Measurements from ENCODE around the gene GADD45G.

GADD45G gene

GRCh38 chr9:89610391-89610925, 5.6 kb downstream of the GADD45G start:
- no peak for DNase-seq

- DNase-seq, result no peak
These were observed 6.6 kb downstream of the GADD45G start for GRCh38 chr9:89611425-89611824.

GRCh38 chr9:89612566-89613278, 7.9 kb downstream of the GADD45G start:
- DNase-seq, result no peak

DNA sequence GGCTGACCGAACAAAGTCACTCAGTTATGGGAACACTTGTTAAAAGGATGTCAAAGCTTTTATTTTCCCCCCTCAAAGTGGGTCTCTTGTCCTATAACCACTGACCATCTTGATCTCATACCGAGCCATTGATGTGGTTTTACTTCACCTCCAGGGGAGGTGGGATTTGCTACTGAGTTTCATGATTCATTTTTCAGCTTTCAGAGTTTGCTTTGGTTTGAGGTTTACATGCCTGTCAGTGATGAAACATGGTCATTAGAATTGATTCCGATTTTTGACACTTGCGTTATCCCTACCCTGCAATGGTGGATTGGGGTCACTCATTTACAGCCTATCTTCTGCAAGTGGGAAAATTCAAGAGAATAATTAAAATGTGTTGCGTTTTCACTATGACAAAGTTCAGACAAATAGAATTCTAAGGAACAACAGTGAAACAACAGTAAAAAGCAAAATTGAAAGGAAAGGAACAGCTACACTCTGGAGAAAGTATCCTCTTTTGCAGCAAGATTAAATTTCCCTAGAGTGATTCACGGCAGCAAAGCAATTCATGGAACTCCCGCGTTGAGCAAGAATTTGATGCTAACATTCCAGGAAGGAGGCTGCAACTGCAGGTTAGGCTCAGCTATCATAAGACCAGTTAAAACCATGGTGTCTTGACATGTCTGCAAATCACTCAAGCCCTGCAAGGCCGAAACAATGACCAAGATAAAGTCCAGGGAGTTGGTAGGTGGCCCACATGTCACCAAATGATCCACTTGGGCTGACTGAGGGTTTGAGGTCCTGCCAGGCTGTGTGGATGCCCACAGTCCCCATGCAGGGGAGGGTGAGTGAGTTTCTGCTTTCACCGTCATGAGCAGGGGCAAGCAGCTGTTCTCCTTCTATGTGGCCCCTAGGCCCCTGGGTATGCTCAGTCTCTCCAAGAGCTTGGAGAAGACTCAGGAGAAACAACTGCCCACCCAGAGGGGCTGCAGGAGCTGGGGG, 9.4 kb downstream of the GADD45G start:
- DNase-seq, result no peak

DNA sequence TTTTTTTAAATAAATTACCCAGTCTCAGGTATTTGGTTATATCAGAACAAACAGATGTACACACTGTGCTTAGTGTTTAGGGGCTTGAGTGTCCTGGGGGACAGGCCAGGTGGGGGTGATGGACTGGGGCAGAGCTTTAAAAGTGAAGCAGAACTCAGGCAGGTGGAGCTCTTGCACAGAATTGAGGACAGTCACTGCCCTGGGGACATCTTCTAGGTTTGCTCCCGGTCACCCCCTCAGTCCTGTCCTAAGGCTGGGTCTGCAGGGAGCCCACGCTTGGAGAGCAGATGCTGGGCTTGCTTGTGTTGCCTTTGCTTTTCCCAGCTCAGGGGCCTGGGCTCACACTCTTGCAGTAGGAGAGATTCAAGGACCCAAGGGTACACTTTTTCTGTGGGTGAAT, 10.8 kb downstream of the GADD45G start:
- DNase-seq, result no peak

DNA sequence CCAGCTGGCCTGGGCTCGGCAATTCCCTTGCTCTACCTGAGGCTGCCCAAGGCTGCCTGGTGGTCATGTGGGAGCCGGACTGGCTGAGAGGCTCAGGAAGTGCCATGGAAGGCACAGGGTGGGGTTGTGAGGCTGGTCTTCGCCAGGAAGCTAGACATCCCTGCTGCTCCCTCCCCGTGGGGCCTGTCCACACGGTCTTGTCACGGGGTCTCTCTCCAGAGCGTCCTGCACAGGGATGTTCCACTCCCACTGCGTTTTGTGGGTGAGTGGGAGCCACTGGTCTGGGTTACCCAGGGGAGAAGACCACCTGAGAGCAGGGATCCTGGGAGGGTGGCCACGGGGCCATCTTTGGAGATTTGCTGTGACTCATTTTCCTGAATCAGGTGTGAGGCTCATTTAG, 11.6 kb downstream of the GADD45G start:
- DNase-seq, result no peak

DNA sequence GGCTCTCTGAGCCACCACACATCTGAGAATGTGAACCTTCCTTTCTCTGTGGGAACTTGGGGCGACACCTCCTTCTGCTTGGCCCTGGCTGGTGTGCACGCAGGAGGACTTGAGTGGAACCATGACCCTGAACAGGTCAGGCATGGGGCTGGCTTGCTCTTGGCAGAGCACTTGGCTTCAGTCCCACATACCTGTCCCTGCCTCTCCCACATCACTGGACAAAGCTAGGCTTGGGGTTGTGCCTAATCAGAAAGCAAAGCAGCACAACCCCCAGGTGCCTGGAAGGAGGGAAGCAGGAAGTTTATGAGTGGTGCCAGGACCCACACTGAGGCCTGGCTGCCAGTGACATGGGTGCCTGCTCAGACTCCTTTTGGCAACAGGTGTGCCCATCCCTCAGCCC, 13.2 kb downstream of the GADD45G start:
- no peak for DNase-seq

DNA sequence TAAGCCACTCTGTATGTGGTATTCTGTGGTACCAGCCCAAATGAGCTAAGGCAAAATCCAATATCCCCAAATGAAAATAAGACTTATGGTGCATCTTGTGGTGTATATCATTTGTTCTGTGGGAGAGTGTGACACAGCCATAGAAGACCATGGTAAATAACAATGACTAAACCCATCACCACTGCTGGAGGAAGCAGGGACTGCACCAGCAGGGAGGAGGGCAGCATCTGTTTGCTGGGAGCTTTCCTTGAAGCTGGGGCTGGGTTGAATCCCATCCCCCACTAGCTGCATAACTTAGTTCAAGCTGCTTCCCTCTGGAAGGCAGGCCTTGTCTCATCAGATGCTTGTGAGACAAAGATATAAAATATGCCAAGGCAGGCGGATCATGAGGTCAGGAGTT, 14.2 kb downstream of the GADD45G start:
- no peak for DNase-seq

DNA sequence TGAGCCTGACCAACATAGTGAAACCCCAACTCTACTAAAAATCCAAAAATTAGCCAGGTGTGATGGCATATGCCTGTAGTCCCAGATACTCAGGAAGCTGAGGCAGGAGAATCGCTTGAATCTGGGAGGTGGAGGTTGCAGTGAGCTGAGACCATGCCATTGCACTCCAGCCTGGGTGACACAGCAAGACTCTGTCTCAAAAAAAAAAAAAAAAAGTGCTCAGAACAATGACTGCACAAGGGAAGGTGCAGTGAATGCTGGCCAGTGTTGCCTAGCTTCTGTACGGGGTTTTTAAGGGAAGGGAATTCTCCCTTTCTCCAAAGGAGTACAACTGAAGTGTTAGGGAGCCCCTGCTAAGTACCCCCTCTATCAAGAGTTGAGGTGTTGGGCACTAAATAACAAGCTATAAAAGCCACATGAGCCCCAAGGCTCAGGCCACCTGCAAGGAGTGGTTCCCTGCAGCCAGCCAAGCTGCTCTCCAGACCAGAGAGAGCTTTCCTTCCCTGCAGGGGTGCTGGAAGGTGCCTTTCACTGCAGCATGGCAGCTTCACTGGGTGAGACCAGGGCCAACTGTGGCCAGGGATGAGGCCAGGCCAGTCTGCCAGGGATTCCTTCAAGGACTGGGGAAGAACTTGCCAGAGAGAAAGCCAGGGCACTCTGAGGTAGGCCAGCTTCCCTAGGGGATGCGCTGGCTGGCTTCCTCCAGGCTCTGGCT, 14.8 kb downstream of the GADD45G start:
- no peak for DNase-seq

GRCh38 chr9:89621031-89621430, 16.2 kb downstream of the GADD45G start:
- no peak for DNase-seq

DNA sequence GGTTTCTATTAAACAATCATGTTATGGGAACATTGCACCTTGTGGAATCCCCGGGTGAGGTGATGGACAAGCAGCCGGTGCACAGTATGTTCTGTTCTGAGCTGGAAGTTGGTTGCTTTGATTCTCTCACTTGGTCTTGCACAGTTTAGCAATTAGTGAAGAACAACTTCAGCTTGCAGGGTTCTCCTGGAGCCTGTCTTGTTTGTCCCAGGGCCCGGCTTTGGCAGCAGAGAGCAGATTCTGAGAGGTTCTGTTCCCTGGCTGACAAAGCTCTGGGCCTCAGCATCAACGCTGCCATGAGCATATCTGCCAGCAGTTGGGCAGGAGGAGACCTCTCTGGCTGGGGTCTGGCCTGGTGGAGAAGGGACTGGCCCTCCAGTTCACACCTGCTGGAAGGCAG, 16.9 kb downstream of the GADD45G start:
- no peak for DNase-seq

DNA sequence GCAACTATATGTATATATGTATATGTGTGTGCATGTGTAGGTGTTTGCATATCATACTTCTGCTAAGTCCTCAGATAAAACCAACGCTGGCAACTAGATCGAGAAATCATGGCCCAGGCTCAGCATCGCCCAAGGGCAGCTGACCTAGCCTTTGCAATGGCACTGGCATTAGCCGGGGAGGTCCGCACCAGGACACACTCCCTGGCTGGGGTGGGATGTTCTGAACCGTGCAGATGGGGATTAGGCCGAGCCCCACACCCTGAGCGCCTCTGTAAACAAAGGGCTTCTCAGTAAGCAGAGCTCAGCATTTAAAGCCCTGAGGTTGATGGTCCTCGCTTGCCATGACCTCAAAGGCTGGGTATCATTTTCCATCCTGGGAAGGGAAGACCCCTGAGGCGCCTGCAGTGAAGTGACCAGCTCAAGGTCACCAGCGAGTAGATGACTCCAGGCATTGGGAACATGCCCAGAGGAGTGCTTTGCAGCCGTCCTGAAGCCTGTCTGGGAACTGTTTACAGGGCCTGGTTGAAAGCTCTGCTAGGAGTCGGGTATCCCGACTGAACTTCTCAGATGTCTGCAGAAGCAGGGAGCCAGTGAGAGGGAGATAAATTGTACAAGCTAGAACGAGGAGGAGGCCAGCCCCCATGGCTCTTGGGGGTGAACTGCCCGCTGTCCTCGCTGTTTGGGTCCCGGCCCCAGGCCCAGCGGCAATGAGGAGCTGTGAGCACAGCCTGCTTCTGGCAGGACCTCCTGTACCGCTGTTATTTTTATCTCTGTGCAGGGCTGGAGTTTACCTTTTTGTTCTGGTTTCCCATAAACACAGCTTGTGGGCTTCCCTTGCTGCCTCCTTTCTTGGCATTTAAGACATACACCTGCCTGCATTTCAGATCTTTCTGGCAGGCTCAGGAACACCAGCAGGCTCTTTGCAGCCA, 18.4 kb downstream of the GADD45G start:
- DNase-seq, result no peak

- no peak for DNase-seq
These were observed 19.2 kb downstream of the GADD45G start for GRCh38 chr9:89623925-89624420.

- no peak for DNase-seq
These were observed 21.2 kb downstream of the GADD45G start for GRCh38 chr9:89625721-89626687.

GRCh38 chr9:89626741-89627265, 22.0 kb downstream of the GADD45G start:
- no peak for DNase-seq

- DNase-seq, result no peak
These were observed 23.8 kb downstream of the GADD45G start for GRCh38 chr9:89628601-89629000.

GRCh38 chr9:89629081-89629976, 24.5 kb downstream of the GADD45G start:
- no peak for DNase-seq

- DNase-seq, result no peak
These were observed 25.7 kb downstream of the GADD45G start for GRCh38 chr9:89630508-89630907.

- no peak for DNase-seq
These were observed 26.6 kb downstream of the GADD45G start for GRCh38 chr9:89631384-89631783.
